PFSK-1 (cell line): ENCODE data around the gene PAX2.

Experiments
- FOXP2 ChIP-seq: optimal IDR thresholded peaks from 2 replicates; pipeline ENCODE3; 2011; ENCODE audit warnings: borderline replicate concordance, control low read depth, inconsistent platforms; ENCODE audit not compliant: insufficient read depth; ENCODE audit errors: extremely low read length, extremely low read depth
- POLR2AphosphoS5 ChIP-seq: IDR thresholded peaks from 2 replicates; pipeline ENCODE4 v1.6.1; 2012; ENCODE audit warnings: low read depth, mild to moderate bottlenecking, control low read depth, low read length, moderate library complexity
- REST ChIP-seq, 2 experiments: IDR thresholded peaks; 2 replicates each; pipeline versions ENCODE4 v1.6.1 to v1.8.0; 2011 to 2012; ENCODE audit warnings: low read depth in 2 of 2, low read length in 2 of 2, control low read depth in 1 of 2, inconsistent platforms in 1 of 2, mild to moderate bottlenecking in 1 of 2, moderate library complexity in 1 of 2; ENCODE audit not compliant: insufficient read depth in 1 of 2
- SIN3A ChIP-seq: IDR thresholded peaks from 2 replicates; pipeline ENCODE4 v1.6.1; 2012; ENCODE audit warnings: mild to moderate bottlenecking, low read length, moderate library complexity, borderline replicate concordance; ENCODE audit not compliant: insufficient read depth

- TF ChIP-seq SIN3A (no peak), REST (IDR thresholded peaks at IDR 0.05; ENCODE audit: insufficient read depth in 1 of 2, low read depth in 2 of 2, low read length in 2 of 2) (no peak), POLR2AphosphoS5 (no peak), FOXP2 (no peak)
Observed at GRCh38 chr10:100750291-100751210, 5.2 kb downstream of the PAX2 start.
